PFSK-1 (cell line): ENCODE results near the gene NECTIN1.

Experiments
- FOXP2 ChIP-seq: optimal IDR thresholded peaks from 2 replicates; pipeline ENCODE3; 2011; ENCODE audit warnings: borderline replicate concordance, control low read depth, inconsistent platforms; ENCODE audit not compliant: insufficient read depth; ENCODE audit errors: extremely low read length, extremely low read depth
- POLR2AphosphoS5 ChIP-seq: IDR thresholded peaks from 2 replicates; pipeline ENCODE4 v1.6.1; 2012; ENCODE audit warnings: low read depth, mild to moderate bottlenecking, control low read depth, low read length, moderate library complexity
- SIN3A ChIP-seq: IDR thresholded peaks from 2 replicates; pipeline ENCODE4 v1.6.1; 2012; ENCODE audit warnings: mild to moderate bottlenecking, low read length, moderate library complexity, borderline replicate concordance; ENCODE audit not compliant: insufficient read depth
- TAF1 ChIP-seq: IDR thresholded peaks from 2 replicates; pipeline ENCODE4 v1.6.1; 2012; ENCODE audit warnings: low read length, control low read depth, borderline replicate concordance; ENCODE audit not compliant: insufficient read depth
- TF ChIP-seq, protein P1 (sequence below), 2 experiments: IDR thresholded peaks; 2 replicates each; pipeline versions ENCODE4 v1.6.1 to v1.8.0; 2011 to 2012; ENCODE audit warnings: low read depth in 2 of 2, low read length in 2 of 2, control low read depth in 1 of 2, inconsistent platforms in 1 of 2, mild to moderate bottlenecking in 1 of 2, moderate library complexity in 1 of 2; ENCODE audit not compliant: insufficient read depth in 1 of 2

NECTIN1 gene

GRCh38 chr11:119738059-119738439, 9.0 kb upstream of the NECTIN1 start:
- TF ChIP-seq, protein P1, sequence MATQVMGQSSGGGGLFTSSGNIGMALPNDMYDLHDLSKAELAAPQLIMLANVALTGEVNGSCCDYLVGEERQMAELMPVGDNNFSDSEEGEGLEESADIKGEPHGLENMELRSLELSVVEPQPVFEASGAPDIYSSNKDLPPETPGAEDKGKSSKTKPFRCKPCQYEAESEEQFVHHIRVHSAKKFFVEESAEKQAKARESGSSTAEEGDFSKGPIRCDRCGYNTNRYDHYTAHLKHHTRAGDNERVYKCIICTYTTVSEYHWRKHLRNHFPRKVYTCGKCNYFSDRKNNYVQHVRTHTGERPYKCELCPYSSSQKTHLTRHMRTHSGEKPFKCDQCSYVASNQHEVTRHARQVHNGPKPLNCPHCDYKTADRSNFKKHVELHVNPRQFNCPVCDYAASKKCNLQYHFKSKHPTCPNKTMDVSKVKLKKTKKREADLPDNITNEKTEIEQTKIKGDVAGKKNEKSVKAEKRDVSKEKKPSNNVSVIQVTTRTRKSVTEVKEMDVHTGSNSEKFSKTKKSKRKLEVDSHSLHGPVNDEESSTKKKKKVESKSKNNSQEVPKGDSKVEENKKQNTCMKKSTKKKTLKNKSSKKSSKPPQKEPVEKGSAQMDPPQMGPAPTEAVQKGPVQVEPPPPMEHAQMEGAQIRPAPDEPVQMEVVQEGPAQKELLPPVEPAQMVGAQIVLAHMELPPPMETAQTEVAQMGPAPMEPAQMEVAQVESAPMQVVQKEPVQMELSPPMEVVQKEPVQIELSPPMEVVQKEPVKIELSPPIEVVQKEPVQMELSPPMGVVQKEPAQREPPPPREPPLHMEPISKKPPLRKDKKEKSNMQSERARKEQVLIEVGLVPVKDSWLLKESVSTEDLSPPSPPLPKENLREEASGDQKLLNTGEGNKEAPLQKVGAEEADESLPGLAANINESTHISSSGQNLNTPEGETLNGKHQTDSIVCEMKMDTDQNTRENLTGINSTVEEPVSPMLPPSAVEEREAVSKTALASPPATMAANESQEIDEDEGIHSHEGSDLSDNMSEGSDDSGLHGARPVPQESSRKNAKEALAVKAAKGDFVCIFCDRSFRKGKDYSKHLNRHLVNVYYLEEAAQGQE (IDR thresholded peaks at IDR 0.05; ENCODE audit: insufficient read depth in 1 of 2, low read depth in 2 of 2, low read length in 2 of 2) = no peak
- TF ChIP-seq POLR2AphosphoS5 (no peak), TAF1 (no peak), SIN3A (no peak), FOXP2 (no peak)

DNA sequence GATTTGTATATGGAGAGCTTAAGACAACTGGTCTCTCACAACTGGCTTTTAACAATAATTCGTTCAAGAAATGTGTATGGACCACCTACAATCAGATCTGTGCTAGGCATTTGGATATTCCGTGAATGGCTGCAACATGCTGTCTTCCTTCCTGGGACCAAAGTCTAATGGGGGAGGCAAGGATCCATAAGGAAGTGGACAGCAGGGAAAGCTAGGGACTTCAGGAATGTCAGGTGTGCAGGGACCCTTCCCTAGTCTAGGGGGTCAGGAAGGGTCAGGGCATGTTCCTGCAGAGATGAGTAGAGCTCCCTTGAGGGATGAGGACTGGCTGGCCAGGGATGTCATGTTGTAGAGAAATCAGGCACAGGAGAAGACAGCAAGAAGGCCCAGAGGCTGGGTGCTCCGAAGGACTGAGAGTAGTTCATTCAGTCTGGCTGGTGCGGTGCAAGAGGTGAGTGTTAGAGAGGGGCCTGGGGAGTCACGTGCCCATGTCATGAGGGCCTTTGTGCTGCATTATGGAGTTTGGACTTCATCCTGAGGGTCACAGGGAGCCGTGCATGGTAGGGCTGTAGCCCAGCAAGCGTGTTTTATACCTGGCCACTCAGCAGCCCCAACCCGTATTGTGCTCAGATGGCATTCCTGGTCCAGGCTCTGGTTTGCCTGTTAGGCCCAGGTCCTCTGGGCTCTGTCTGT, 8.5 kb upstream of the NECTIN1 start:
- TF ChIP-seq POLR2AphosphoS5 (no peak), SIN3A (no peak), TAF1 (no peak), FOXP2 (no peak)
- TF ChIP-seq, protein P1 (IDR thresholded peaks at IDR 0.05; ENCODE audit: insufficient read depth in 1 of 2, low read depth in 2 of 2, low read length in 2 of 2) = no peak

DNA sequence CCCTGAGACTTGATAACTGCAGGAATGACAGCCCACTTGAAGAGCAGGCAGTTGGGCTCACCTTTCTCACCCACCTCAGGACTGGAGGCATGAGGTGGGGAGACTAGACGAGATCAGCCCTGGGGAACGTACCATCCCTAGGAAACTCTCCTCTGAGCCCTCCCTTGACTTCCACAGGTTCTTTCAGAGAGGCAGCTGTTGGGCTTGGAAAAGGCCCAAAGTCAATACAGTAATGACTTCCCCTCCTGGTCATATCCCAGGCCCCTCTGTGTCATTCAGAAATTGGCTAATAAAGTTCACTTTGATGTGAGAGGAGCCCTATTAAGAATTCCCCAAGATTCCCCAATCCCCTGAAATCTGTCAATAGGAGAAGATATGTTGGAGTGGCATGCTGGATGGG, 5.8 kb upstream of the NECTIN1 start:
- TF ChIP-seq TAF1 (no peak), FOXP2 (no peak), SIN3A (no peak), POLR2AphosphoS5 (no peak)
- TF ChIP-seq, protein P1 (IDR thresholded peaks at IDR 0.05; ENCODE audit: insufficient read depth in 1 of 2, low read depth in 2 of 2, low read length in 2 of 2) = no peak

DNA sequence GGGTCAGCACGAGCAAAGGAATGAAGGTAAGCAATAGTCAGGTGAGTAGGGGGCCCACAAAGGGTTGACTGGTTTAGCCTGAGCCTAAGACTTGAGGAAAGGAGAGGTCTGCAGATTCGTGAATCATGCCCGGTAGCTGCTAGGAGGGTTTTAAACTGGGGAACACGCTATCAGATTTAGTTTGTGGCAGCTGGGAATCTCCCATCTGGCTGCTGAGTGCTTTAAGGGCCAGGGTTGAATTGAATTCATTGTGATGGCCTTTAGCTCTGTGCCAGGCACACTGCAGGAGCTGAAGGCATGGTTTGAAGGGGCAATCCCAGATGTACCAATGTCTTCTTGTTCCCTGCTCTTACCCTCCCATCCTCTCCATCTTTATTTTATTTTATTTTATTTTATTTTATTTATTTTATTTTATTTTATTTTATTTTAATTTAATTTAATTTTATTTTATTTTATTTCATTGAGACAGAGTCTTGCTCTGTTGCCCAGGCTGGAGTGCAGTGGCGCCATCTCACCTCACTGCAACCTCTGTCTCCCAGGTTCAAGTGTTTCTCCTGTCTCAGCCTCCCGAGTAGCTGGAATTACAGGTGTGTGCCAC, 1.9 kb upstream of the NECTIN1 start:
- TF ChIP-seq FOXP2 = no peak
- no peak for TF ChIP-seq POLR2AphosphoS5
- TF ChIP-seq, protein P1 (IDR thresholded peaks at IDR 0.05; ENCODE audit: insufficient read depth in 1 of 2, low read depth in 2 of 2, low read length in 2 of 2) = no peak
- no peak for TF ChIP-seq TAF1
- TF ChIP-seq SIN3A = no peak
